Measurements from ENCODE around the gene PSMD5.

Gene PSMD5

DNA sequence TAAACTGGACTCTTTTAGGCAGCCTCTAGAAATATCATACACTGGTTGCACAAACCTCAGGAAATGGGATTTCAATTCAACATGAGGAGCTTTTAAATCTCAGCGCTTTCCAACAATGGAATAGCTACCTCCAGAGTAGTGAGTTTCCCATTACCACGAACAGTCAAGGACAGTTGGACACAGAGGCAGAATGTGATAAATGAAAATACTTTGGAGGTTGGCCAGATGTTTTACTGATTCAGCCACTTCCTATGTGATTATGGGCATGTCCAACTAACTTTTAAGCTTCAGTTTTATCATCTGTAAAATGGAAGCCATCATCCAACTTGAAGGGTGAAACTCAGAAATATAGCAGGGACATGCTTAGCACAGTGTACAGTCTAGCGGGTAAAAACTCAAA is 51.6 kb downstream of the PSMD5 start:
- TF ChIP-seq, protein P1, sequence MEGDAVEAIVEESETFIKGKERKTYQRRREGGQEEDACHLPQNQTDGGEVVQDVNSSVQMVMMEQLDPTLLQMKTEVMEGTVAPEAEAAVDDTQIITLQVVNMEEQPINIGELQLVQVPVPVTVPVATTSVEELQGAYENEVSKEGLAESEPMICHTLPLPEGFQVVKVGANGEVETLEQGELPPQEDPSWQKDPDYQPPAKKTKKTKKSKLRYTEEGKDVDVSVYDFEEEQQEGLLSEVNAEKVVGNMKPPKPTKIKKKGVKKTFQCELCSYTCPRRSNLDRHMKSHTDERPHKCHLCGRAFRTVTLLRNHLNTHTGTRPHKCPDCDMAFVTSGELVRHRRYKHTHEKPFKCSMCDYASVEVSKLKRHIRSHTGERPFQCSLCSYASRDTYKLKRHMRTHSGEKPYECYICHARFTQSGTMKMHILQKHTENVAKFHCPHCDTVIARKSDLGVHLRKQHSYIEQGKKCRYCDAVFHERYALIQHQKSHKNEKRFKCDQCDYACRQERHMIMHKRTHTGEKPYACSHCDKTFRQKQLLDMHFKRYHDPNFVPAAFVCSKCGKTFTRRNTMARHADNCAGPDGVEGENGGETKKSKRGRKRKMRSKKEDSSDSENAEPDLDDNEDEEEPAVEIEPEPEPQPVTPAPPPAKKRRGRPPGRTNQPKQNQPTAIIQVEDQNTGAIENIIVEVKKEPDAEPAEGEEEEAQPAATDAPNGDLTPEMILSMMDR (IDR thresholded peaks at IDR 0.05; ENCODE audit: low read length, missing control alignments): no peak
- H3K4me3 ChIP-seq (replicated peaks; ENCODE audit: low read depth, low read length): no peak overlapping the region
- peak; percentile 43 for DNase-seq (ENCODE audit: low read depth)

DNA sequence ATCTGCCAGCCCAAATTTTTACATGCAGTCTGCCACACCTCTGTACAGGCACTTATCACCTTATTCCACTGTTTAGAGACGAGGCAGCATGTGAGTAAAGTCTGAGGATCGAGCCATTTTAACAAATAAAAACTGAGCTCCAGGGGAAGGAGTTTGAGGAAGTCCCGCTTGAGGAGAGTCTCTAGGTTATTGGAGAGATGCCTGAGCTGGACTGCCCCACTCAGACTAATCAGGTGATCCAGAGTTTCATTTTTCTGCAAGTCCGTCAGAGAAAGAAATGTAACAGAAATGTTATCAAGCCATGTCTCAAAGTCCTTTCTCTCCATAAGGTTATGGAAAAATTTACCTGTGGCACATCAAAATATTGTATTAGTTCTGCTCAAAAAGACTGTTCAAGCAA is 54.8 kb downstream of the PSMD5 start:
- TF ChIP-seq, protein P1 (IDR thresholded peaks at IDR 0.05; ENCODE audit: low read length, missing control alignments): no peak
- no peak for DNase-seq (ENCODE audit: low read depth)
- no peak overlapping the region for H3K4me3 ChIP-seq (replicated peaks; ENCODE audit: low read depth, low read length)

DNA sequence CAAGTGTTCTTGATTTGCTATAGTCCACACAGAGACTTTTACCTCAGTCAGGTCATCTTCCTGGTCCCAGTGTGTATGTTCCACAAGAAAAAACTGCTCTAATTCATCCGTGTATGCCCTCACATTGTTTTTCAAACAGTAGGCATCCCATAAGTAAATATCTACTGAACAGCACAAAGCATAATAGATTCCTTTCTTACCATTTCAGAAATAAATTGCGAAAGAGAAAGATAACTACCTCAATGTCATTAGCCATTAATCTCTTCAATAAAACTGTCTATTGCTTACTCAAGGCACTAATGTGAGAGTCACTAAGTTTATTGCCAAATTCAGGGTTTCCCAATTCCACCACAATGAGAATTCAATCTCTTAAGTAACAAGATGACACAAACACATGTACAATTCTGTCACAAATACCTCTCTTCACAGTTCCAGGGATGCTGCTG is 59.1 kb downstream of the PSMD5 start:
- TF ChIP-seq, protein P1 (IDR thresholded peaks at IDR 0.05; ENCODE audit: low read length, missing control alignments): no peak
- peak; percentile 74 for DNase-seq (ENCODE audit: low read depth)
- no peak overlapping the region for H3K4me3 ChIP-seq (replicated peaks; ENCODE audit: low read depth, low read length)

DNA sequence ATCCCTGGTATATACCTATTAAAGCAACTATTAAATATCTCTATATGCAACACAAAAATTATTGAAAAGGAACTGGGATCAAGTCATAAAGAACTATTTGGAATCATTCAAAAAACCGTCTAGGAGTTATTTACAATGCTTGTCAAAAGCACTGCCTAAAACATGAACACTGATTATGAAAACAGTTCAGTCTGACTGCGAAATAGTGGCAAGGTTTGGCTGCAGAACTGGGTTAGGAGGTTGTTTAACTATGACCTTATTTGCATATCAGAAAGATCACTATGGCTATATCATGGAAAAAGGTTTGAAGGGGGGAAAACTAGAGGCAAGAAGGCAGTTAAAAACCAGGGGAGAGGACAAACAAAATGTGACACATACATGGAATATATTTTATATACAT is 61.5 kb downstream of the PSMD5 start:
- H3K4me3 ChIP-seq (replicated peaks; ENCODE audit: low read depth, low read length): no peak overlapping the region
- TF ChIP-seq, protein P1 (IDR thresholded peaks at IDR 0.05; ENCODE audit: low read length, missing control alignments): no peak
- no peak for DNase-seq (ENCODE audit: low read depth)

DNA sequence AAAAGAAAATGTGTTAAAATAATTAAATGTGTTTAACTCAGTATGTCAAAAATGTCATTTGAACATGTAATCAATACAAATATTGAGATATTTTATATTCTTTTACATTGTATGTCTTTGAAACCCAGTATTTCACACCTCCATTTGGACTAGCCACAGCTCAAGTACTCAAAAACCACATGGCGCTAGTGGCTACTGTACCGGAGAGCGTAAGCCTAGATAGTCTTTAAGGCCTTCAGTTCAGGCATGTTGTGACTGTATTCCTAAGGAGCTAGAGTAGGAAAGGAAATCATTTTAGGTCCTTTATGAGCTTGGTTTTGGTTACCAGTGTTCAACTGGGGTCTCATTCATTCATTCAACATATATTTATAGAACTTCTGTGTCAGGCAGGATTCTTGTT is 62.4 kb downstream of the PSMD5 start:
- H3K4me3 ChIP-seq (replicated peaks; ENCODE audit: low read depth, low read length): no peak overlapping the region
- TF ChIP-seq, protein P1 (IDR thresholded peaks at IDR 0.05; ENCODE audit: low read length, missing control alignments): no peak
- no peak for DNase-seq (ENCODE audit: low read depth)

DNA sequence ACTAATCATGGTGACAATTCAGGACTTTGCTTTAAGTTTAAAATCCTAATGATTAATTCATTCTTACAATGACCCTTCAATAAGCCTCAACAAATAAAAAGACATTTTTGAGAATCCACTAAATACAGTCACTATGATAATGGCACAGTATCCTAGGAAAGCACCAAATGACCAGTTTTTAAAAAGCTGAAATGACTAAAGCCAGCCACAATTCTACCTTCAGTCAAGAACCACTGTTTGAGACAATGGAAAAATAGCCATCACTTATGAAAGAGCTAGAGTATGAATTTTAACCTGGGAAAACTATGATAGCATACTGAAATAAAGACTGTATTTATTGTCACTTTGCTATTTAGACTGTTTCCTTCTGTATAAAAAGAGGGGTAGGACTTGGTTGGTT is 63.5 kb downstream of the PSMD5 start:
- no peak for DNase-seq (ENCODE audit: low read depth)
- TF ChIP-seq, protein P1 (IDR thresholded peaks at IDR 0.05; ENCODE audit: low read length, missing control alignments): no peak

DNA sequence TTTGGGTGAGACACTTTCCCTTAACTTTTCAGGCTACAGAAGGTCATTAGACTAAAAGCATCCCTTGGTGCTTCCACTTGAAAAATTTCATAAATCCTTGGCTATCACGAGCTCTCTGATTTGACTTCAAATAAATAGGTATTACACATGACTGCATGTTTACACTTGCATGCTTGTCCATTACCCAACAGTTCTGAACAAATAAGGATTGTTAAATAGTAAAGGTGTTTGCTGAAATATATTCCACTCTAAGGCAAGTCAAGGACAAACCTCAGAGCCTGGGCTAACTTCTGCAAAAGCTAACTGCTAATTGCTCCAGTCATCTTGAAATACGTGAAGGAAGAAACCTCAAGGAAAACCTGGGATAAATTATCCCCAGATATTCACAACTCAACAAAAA is 64.0 kb downstream of the PSMD5 start:
- TF ChIP-seq, protein P1 (IDR thresholded peaks at IDR 0.05; ENCODE audit: low read length, missing control alignments): no peak
- DNase-seq (ENCODE audit: low read depth): no peak
- H3K4me3 ChIP-seq (replicated peaks; ENCODE audit: low read depth, low read length): no peak overlapping the region

More for the DNA sequence above, 63.5 kb downstream of the PSMD5 start:
- no peak overlapping the region for H3K4me3 ChIP-seq (replicated peaks; ENCODE audit: low read depth, low read length)

Data from fibroblast of pulmonary artery (primary cell).